ENCODE results near the gene NELL1.

- TF ChIP-seq CTCF (IDR thresholded peaks at IDR 0.05; ENCODE audit: borderline replicate concordance, extremely low read depth, low read length, poor library complexity, severe bottlenecking) = no peak
- TF ChIP-seq EZH2 (IDR thresholded peaks at IDR 0.05; ENCODE audit: borderline replicate concordance, low read depth, low read length, severe bottlenecking) = no peak
Observed at GRCh38 chr11:21474529-21474928, 805.1 kb downstream of the NELL1 start.
